GM19372 (cell line): ENCODE measurements around the gene USH1G.
"Not testable (repeated sequence)": the region's sequence is repeated elsewhere in the genome, so short reads cannot be mapped to it uniquely, and the experiment has no call there.

ENCODE experiments used
- ATAC-seq: cut with Tn5 transposase; IDR thresholded peaks from one replicate; pipeline ENCODE4 v1.9.1; 2021; ENCODE audit warnings: mild to moderate bottlenecking, low read depth, moderate library complexity; ENCODE audit not compliant: unreplicated experiment

The USH1G gene

DNA sequence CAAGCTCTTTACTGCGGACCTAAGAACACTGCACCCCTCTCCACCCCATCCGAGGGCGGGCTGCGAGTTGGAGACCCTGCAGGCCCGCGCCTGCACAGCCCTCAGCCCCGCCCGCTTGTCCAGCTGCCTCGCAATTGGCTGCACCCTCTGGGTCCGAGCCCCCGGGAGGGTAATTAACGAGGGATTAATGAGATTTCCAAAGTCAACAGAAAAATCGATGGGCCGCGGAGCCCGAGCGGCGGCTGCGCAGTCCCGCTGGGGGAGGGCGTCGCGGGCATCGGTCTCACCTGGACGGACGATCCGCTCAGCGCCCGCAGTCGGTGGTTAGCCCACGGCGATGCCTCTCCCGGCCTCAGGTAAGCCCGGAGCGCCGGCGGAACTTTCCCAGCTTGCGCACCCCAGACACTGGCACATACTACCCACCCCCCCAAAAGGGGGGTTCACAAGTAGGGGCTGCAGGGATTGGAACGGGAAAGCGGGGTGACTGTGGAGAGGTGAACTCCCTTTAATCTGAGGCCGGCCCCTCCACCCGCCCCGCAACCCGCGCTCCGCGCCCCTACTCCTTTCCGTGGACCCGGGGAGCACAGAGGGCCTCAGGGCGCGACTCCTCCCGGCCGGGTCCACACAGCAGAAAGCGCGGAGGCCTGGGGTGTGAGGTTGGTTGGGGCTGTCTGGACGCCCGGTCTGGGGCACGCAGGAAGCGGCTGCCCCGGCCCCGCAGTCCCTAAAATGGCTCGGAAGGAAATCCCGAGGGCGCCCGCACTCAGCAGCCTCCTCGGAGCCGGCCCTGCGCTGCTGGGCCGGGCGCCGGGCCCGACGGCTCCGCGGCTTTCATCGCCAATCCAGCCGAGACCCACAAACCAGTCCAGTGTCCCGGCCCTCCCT is 12.8 kb upstream of the USH1G start, which contains the start of gene OTOP3:
OTOP3 (plus strand) TSS at position 314 of the 885 bp plus-strand sequence; CDS start at position 338, 24 bp downstream.
- no peak for ATAC-seq

GRCh38 chr17:74935048-74935447 is 12.0 kb upstream of the USH1G start:
- no peak for ATAC-seq

DNA sequence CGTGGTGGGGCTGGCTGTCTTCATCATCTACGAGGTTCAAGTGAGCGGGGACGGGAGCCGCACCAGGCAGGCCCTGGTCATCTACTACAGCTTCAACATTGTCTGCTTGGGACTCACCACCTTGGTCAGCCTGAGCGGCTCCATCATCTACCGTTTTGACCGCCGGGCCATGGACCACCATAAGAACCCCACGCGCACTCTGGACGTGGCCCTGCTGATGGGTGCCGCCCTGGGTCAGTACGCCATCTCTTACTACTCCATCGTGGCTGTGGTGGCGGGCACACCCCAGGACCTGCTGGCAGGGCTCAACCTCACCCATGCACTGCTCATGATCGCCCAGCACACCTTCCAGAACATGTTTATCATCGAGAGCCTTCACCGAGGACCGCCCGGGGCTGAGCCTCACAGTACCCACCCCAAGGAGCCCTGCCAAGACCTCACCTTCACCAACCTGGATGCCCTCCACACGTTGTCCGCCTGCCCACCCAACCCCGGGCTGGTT is 7.5 kb upstream of the USH1G start:
- no peak for ATAC-seq

GRCh38 chr17:74928786-74929185 is 5.7 kb upstream of the USH1G start:
- ATAC-seq = no peak

GRCh38 chr17:74925242-74925641 is 2.2 kb upstream of the USH1G start:
- ATAC-seq = no peak

GRCh38 chr17:74924250-74924948 is 1.3 kb upstream of the USH1G start, which contains the start of gene OTOP2:
Gene OTOP2, plus strand, starts transcription at chr17:74924273. Its CDS starts 360 bp downstream, at chr17:74924633.
- ATAC-seq = no peak

- no peak for ATAC-seq
Observed at GRCh38 chr17:74923538-74924249, 639 bp upstream of the USH1G start.

DNA sequence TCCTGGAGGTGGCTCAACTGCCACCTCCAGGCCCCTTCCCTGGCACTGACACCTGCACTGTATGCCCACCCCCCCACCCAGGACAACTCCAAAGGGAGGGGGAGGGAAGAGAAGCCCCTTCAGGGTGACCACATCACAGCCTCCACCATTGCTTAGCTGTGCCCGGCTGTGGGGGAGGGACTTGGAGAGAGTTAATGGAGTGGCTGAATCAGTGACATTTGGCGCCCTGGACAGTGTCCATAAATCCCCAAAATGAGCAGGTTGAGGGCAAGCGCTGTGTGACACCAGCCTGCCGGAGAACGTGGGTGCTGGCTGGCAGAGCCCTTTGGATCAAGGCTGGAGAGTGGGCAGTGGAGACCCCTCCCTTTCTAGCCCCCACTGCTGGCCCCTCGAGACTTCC is 883 bp downstream of the USH1G start:
- no peak for ATAC-seq

GRCh38 chr17:74921769-74922168 is 1.3 kb downstream of the USH1G start:
- ATAC-seq = no peak

GRCh38 chr17:74921026-74921681 is 1.9 kb downstream of the USH1G start:
- ATAC-seq = no peak

DNA sequence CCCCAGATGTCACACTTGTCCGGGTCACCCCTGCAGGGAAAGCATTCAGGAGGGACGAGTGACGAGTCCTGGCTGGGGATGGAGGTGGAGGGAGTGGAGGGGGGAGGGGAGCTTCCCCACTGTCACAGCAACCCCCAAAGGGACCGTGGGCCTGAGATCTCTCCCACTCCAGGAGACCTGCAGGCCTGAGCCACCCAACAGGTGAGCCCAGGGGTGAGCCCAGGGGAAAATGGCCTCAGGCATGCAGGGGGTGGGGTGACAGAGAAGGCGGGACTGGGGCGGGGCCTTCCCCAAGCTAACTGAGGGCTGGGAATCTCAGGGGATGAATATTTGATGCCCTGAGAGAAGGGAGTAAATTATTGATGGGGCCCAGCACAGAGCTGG is 2.4 kb downstream of the USH1G start:
- no peak for ATAC-seq

- ATAC-seq = no peak
Observed at GRCh38 chr17:74920306-74920620, 2.8 kb downstream of the USH1G start.

DNA sequence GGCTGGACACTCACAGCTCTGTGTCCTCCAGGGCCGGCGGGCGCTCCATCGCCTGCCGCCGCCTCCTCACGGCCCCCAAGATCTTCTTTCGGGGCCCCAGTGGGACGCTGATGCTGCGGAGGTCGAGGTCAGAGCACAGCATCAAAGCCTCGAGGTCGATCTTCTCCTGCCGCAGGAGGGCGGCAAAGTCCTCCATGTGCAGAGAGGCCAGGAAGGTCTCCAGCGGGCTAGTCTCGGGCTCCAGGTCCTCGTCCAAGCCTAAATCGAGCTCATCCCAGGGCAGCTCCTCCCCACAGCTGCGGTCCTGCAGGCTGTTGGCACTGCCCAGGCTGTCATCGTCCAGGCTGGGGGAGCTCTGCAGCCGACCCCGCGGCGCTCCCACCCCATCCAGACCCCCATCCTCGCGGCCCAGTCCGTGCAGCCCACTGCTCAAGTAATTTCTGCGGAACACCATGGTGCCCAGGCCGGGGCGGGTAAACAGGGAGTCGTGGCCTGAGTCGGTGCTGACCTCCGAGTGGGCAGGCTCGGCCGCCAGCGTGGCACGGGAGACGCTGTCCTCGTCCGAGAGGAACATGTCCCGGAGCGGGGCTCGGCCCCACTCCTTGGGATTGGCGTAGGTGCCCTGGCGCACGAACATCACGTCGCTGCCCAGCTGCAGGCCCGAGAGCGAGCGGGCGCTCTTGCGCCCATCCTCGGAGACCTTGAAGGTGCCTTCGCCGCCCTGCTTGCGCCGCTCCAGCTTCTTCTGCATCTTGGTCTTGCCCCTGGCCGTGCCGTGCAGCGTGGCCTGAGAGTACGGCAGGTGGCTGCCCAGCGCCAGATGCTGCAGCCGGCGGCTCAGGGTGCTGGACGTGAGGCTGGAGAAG is 3.4 kb downstream of the USH1G start:
- no peak for ATAC-seq

GRCh38 chr17:74918906-74919305 is 4.1 kb downstream of the USH1G start:
- ATAC-seq = no peak

DNA sequence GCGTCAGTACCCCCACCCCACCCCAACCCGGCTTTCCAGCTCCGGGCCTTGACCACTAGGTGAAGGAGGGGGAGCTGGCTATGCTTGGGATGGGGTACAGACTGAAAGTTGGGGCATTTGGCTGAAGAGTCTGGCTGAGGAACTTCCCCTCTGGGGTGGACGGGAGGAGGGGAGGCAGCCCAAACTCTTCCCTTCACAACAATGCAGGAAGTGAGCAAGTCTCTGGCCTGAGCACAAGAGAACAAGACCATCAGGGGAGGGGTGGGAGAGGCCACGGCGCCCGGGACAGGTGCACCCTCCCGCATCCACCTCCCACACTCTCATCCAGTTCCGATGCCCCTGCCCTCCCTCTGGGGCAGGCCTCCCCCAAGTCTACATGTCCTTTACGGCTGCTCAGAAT is 5.6 kb downstream of the USH1G start:
- ATAC-seq = no peak

DNA sequence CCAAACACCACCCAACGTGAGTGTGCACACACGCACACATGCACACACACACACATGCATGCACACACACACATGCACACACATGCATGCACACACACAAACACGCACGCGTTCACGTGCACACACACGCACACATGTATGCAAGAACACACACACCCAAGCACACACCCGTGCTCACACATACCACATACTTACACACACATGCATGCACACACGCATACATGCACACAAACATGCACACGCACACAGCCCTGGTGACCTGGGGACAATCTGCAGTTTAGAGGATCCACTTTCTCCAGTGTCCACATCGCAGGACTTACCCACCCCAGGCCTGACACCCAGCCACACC is 6.2 kb downstream of the USH1G start:
- no peak for ATAC-seq

- no peak for ATAC-seq
Observed at GRCh38 chr17:74916136-74916850, 6.8 kb downstream of the USH1G start.

- not testable (repeated sequence) for ATAC-seq
Observed at GRCh38 chr17:74911423-74911822, 11.6 kb downstream of the USH1G start.

- not testable (repeated sequence) for ATAC-seq
Observed at GRCh38 chr17:74909097-74909496, 14.0 kb downstream of the USH1G start.
